ENCODE results near the gene NCBP2L. TPM values are rescaled to one million over a fixed set of nuclear protein-coding genes. Genes with fewer than 3 reads are reported as not detected.

The NCBP2L gene
- not detected in 2 replicates for total RNA-seq (2014; rRNA removed; shearing (Covaris generic))
- not detected in 2 replicates for polyA plus RNA-seq (2016; fragmentation: Nextera tagmentation; extraction: Ambion mirVana)
- long read RNA-seq, result 0 reads

GRCh38 chrX:107777536-107777832 lies at the start of gene NCBP2L:
Gene NCBP2L (plus strand): TSS chrX:107777733. CDS start chrX:107794221, 16,488 bp downstream.
- no peak within 1 kb of the TSS; the same call in 1 of the 2 replicates for H2AFZ ChIP-seq
- peaks cover 37% of the 10 kb centered on the region for H3K27me3 ChIP-seq (ENCODE audit: insufficient read depth)
- ATAC-seq (no peak), DNase-seq (ENCODE audit: low spot score) (no peak)
- H3K9me3 Mint-ChIP-seq, result no peaks in the 10 kb centered on the region
- H3K9me2 ChIP-seq (ENCODE audit: insufficient read depth), result no peaks in the 10 kb centered on the region
- peak within 1 kb of the TSS; percentile 60 for H3K4me3 ChIP-seq
- H3K36me3 ChIP-seq (ENCODE audit: insufficient read depth), result no peaks in the 10 kb centered on the region
- H3K4me1 ChIP-seq (ENCODE audit: insufficient read depth), result peaks cover 21% of the 10 kb centered on the region
- H3F3A ChIP-seq (replicated peaks; ENCODE audit: low read depth), result no peaks in the 10 kb centered on the region
- no peaks in the 10 kb centered on the region for H3K79me2 ChIP-seq (replicated peaks; ENCODE audit: insufficient read depth)
- peak within 1 kb of the TSS; percentile 71 for H3K4me3 Mint-ChIP-seq
- H3K27me3 Mint-ChIP-seq (ENCODE audit: insufficient read depth, low read depth, poor library complexity), result peaks cover 30% of the 10 kb centered on the region
- H3K27ac ChIP-seq (ENCODE audit: low read depth), result no peak within 1 kb of the TSS
- TF ChIP-seq ZNF331 (CRISPR knock-in tag; IDR thresholded peaks at IDR 0.05; ENCODE audit: low read depth), result no peak
- no peak for TF ChIP-seq NANOG (IDR thresholded peaks at IDR 0.05; ENCODE audit: borderline replicate concordance)
- TF ChIP-seq ZNF462 (CRISPR knock-in tag; IDR thresholded peaks at IDR 0.05), result no peak
- no peak for TF ChIP-seq EZH2 (IDR thresholded peaks at IDR 0.05; ENCODE audit: low read depth, unreplicated experiment)
- TF ChIP-seq CREB1 (CRISPR knock-in tag; IDR thresholded peaks at IDR 0.05; ENCODE audit: low read depth), result no peak
- no peak for TF ChIP-seq REST (IDR thresholded peaks at IDR 0.05; ENCODE audit: unreplicated experiment)
- no peak for TF ChIP-seq STAT1 (IDR thresholded peaks at IDR 0.05; ENCODE audit: unreplicated experiment)
- no peak for TF ChIP-seq EZH2phosphoT487 (IDR thresholded peaks at IDR 0.05; ENCODE audit: unreplicated experiment)
- TF ChIP-seq POLR2AphosphoS5 (IDR thresholded peaks at IDR 0.05; ENCODE audit: low read depth), result no peak
- TF ChIP-seq CTCF (conservative IDR thresholded peaks at IDR 0.05; ENCODE audit: low read depth in 2 of 2), result no peak
- no peak for TF ChIP-seq JUNB (IDR thresholded peaks at IDR 0.05; ENCODE audit: unreplicated experiment)
- no peak for TF ChIP-seq ETS1 (IDR thresholded peaks at IDR 0.05)
- TF ChIP-seq ZNF114 (CRISPR knock-in tag; IDR thresholded peaks at IDR 0.05), result no peak
- H3K4me1 Mint-ChIP-seq, result peaks cover 23% of the 10 kb centered on the region
- no peaks in the 10 kb centered on the region for H4K20me1 ChIP-seq (replicated peaks; ENCODE audit: insufficient read depth)
- no peak within 1 kb of the TSS for H3K27ac Mint-ChIP-seq
- no peaks in the 10 kb centered on the region for H3K36me3 Mint-ChIP-seq (ENCODE audit: low read depth)
- H3K4me2 ChIP-seq, result peak within 1 kb of the TSS; percentile 83

All from GM23338 (cell line).